ENCODE results near the gene COG5. TPM values are rescaled to one million over a fixed set of nuclear protein-coding genes. Genes with fewer than 3 reads are reported as not detected.
A peak's percentile ranks its signal among the peaks of the same experiment; 100 is the strongest.

The COG5 gene
- total RNA-seq, 1 experiment from 2014 or later = 32.2 TPM

- ChIA-PET POLR2A (ENCODE audit: low non-redundant PET) (no interaction called here), CTCF (no interaction called here)
These were observed 60.9 kb downstream of the COG5 start for GRCh38 chr7:107502797-107503196.

GRCh38 chr7:107502154-107502553 is 61.6 kb downstream of the COG5 start:
- Histone ChIP-seq H3K27ac (ENCODE audit: low read depth, low read length, poor library complexity, severe bottlenecking) (no peak overlapping the region), H3K9me3 (ENCODE audit: low read depth, low read length, poor library complexity, severe bottlenecking) (no peaks in the 10 kb centered on the region), H3K4me3 (ENCODE audit: low read depth, low read length, poor library complexity, severe bottlenecking) (no peak overlapping the region), H3K4me1 (ENCODE audit: insufficient read depth, low read length, poor library complexity, severe bottlenecking) (no peaks in the 10 kb centered on the region), H3K27me3 (replicated peaks; ENCODE audit: insufficient read depth, low read depth, low read length, poor library complexity) (no peaks in the 10 kb centered on the region), H3K36me3 (ENCODE audit: insufficient read depth, low read length, poor library complexity, severe bottlenecking) (no peaks in the 10 kb centered on the region)
- no TSS peak for BruUV-seq (replicated peaks)
- TF ChIP-seq EZH2 (IDR thresholded peaks at IDR 0.05; ENCODE audit: borderline replicate concordance, low read depth, low read length, poor library complexity, severe bottlenecking) (no peak), CTCF (conservative IDR thresholded peaks at IDR 0.05; ENCODE audit: low read depth, low read length) (no peak)
- POLR2A ChIA-PET (ENCODE audit: low non-redundant PET) = no interaction called here
- CTCF ChIA-PET = no interaction called here
- intact Hi-C loops (cut with micrococcal nuclease; ENCODE audit: unreplicated experiment) = loop anchor here (5.0 kb wide), 1 partner anchor 300 kb away; no protein-coding TSS in a partner anchor
- no peak for DNase-seq (ENCODE audit: low spot score)

More at GRCh38 chr7:107502797-107503196, 60.9 kb downstream of the COG5 start:
- intact Hi-C loops (cut with micrococcal nuclease; ENCODE audit: unreplicated experiment) = loop anchor here (5.0 kb wide), 1 partner anchor 300 kb away; no protein-coding TSS in a partner anchor
- Histone ChIP-seq H3K27me3 (replicated peaks; ENCODE audit: insufficient read depth, low read depth, low read length, poor library complexity) (no peaks in the 10 kb centered on the region), H3K36me3 (ENCODE audit: insufficient read depth, low read length, poor library complexity, severe bottlenecking) (no peaks in the 10 kb centered on the region), H3K4me3 (ENCODE audit: low read depth, low read length, poor library complexity, severe bottlenecking) (no peak overlapping the region), H3K9me3 (ENCODE audit: low read depth, low read length, poor library complexity, severe bottlenecking) (no peaks in the 10 kb centered on the region), H3K4me1 (ENCODE audit: insufficient read depth, low read length, poor library complexity, severe bottlenecking) (no peaks in the 10 kb centered on the region), H3K27ac (ENCODE audit: low read depth, low read length, poor library complexity, severe bottlenecking) (no peak overlapping the region)
- DNase-seq (ENCODE audit: low spot score) = no peak
- TF ChIP-seq CTCF (conservative IDR thresholded peaks at IDR 0.05; ENCODE audit: low read depth, low read length) (no peak), EZH2 (IDR thresholded peaks at IDR 0.05; ENCODE audit: borderline replicate concordance, low read depth, low read length, poor library complexity, severe bottlenecking) (no peak)
- BruUV-seq (replicated peaks) = no TSS peak

- CTCF ChIA-PET = interaction anchor here (1.1 kb wide), 1 partner anchor 38 kb away, joined by 3 read pairs; no protein-coding TSS in a partner anchor
- Histone ChIP-seq H3K4me3 (ENCODE audit: low read depth, low read length, poor library complexity, severe bottlenecking) (no peak overlapping the region), H3K9me3 (ENCODE audit: low read depth, low read length, poor library complexity, severe bottlenecking) (no peaks in the 10 kb centered on the region), H3K27ac (ENCODE audit: low read depth, low read length, poor library complexity, severe bottlenecking) (no peak overlapping the region), H3K27me3 (replicated peaks; ENCODE audit: insufficient read depth, low read depth, low read length, poor library complexity) (no peaks in the 10 kb centered on the region), H3K36me3 (ENCODE audit: insufficient read depth, low read length, poor library complexity, severe bottlenecking) (no peaks in the 10 kb centered on the region), H3K4me1 (ENCODE audit: insufficient read depth, low read length, poor library complexity, severe bottlenecking) (no peaks in the 10 kb centered on the region)
- peak; percentile 52 for DNase-seq (ENCODE audit: low spot score)
- POLR2A ChIA-PET (ENCODE audit: low non-redundant PET) = no interaction called here
- no TSS peak for BruUV-seq (replicated peaks)
- TF ChIP-seq EZH2 (IDR thresholded peaks at IDR 0.05; ENCODE audit: borderline replicate concordance, low read depth, low read length, poor library complexity, severe bottlenecking) = no peak
- peak; percentile 70 for TF ChIP-seq CTCF (conservative IDR thresholded peaks at IDR 0.05; ENCODE audit: low read depth, low read length)
- intact Hi-C loops (cut with micrococcal nuclease; ENCODE audit: unreplicated experiment) = loop anchor here (5.0 kb wide), 1 partner anchor 299 kb away; no protein-coding TSS in a partner anchor
These were observed 62.1 kb downstream of the COG5 start for GRCh38 chr7:107501593-107501992.
